Breast epithelium (tissue), 4 donors: Measurements from ENCODE around the gene CASKIN2. TPM values are rescaled to one million over a fixed set of nuclear protein-coding genes. Genes with fewer than 3 reads are reported as not detected.
"Not testable (repeated sequence)": the region's sequence is repeated elsewhere in the genome, so short reads cannot be mapped to it uniquely, and the experiment has no call there.

ENCODE experiments used
- DNase-seq, 2 donors: peaks; one replicate each; pipeline ENCODE4 v3.0.0-alpha.2; 2019; ENCODE audit warnings: low spot score in 2 of 2
- H3K27ac ChIP-seq, 2 donors: fragments of 200-600 bp; sonication (generic) in 1 of 2; one replicate each; pipeline ENCODE4 v1.5.1; 2016 to 2019; ENCODE audit warnings: mild to moderate bottlenecking in 1 of 2
- H3K27me3 ChIP-seq, 2 donors: fragments of 200-600 bp; sonication (generic) in 1 of 2; one replicate each; pipeline versions ENCODE4 v1.5.1 to v1.6.0; 2017 to 2019; ENCODE audit warnings: control low read depth in 1 of 2, mild to moderate bottlenecking in 1 of 2
- H3K36me3 ChIP-seq: fragments of 200-600 bp; one replicate; pipeline ENCODE4 v1.5.1; 2019
- H3K4me1 ChIP-seq, 2 donors: fragments of 200-600 bp; sonication (generic); one replicate each; pipeline ENCODE4 v1.5.1; 2016 to 2019; ENCODE audit warnings: control low read depth in 1 of 2
- H3K4me3 ChIP-seq, 3 donors: fragments of 200-600 bp; sonication (generic); 1 replicate in 2 of 3; 2 replicates in 1 of 3; pipeline ENCODE4 v1.5.1; 2016 to 2019; ENCODE audit warnings: mild to moderate bottlenecking in 3 of 3, moderate library complexity in 2 of 3
- H3K9me3 ChIP-seq, 2 donors: fragments of 200-600 bp; sonication (generic) in 1 of 2; one replicate each; pipeline ENCODE4 v1.5.1; 2016 to 2019; ENCODE audit warnings: control low read depth in 1 of 2
- POLR2A ChIP-seq: fragments of 450-650 bp; IDR thresholded peaks from one replicate; pipeline ENCODE4 v1.6.1; 2016; ENCODE audit warnings: antibody characterized with exemption, mild to moderate bottlenecking, moderate library complexity
- POLR2AphosphoS5 ChIP-seq, 3 donors: sonication (generic); formaldehyde crosslinking; IDR thresholded peaks; one replicate each; pipeline ENCODE4 v1.6.1; 2017; ENCODE audit warnings: antibody characterized with exemption in 3 of 3
- intact Hi-C: fragments of 100-400 bp; cut with DNase I; formaldehyde crosslinking; loops from one replicate; pipeline ENCODE4 v1.15.1; 2023; ENCODE audit warnings: low total_unique reads
- total RNA-seq, 3 donors: library from RNA; depleted of rRNA; stranded (reverse); fragments of >200 nt; gene quantifications; one replicate each; pipeline ENCODE4 v1.1.0, GENCODE V29; 2016
- TF ChIP-seq, protein P1 (sequence below), 3 donors: fragments of 450-650 bp; IDR thresholded peaks; one replicate each; pipeline ENCODE4 v1.5.1; 2016 to 2017; ENCODE audit warnings: antibody characterized with exemption in 3 of 3, mild to moderate bottlenecking in 3 of 3, moderate library complexity in 3 of 3

The CASKIN2 gene
- total RNA-seq, 3 donors from 2014 or later, result 10.0 to 23.3 (median 14.6) TPM

DNA sequence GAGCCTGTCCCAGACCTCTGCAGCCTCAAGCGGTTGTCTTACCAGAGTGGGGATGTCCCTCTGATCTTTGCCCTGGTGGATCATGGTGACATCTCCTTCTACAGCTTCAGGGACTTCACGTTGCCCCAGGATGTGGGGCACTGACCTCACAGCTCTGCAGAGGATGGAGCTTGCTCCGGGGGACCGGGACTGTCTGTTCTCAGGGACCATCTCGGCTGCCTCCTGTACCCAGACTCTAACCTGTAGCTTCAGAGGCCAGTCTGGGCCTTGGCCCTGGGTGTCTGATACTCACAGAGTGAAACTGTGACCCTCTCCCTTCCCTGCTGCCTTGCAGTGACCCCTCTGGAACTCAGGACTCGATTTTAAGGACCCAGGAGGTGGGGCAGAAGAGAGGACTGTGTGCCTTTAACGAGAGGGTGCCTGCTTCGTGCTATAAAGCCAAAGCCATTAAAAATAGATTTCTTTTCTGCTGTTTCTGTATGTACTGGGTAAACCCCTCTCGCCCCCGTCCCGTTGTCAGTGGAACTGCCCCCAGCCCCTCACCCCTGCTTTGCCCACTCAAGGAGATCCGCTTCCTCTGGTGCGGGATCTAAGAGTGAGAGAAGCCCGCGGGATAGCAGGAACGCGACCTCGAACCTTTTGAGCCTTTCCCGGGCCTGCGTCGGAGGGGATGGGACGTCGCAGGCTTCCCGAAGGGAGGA is 9.1 kb upstream of the CASKIN2 start:
- H3K9me3 ChIP-seq, result no peaks in the 10 kb centered on the region
- no peaks in the 10 kb centered on the region for H3K27me3 ChIP-seq
- H3K4me1 ChIP-seq, result no peaks in the 10 kb centered on the region
- peak overlapping the region; percentile 63 to 71 (median 70) for H3K4me3 ChIP-seq
- H3K27ac ChIP-seq, result peak overlapping the region; percentile 73 to 80
- intact Hi-C loops, result loop anchor here (10.0 kb wide), 1 partner anchor 100 kb away; no protein-coding TSS in a partner anchor
- DNase-seq, result no peak
- TF ChIP-seq, protein P1, sequence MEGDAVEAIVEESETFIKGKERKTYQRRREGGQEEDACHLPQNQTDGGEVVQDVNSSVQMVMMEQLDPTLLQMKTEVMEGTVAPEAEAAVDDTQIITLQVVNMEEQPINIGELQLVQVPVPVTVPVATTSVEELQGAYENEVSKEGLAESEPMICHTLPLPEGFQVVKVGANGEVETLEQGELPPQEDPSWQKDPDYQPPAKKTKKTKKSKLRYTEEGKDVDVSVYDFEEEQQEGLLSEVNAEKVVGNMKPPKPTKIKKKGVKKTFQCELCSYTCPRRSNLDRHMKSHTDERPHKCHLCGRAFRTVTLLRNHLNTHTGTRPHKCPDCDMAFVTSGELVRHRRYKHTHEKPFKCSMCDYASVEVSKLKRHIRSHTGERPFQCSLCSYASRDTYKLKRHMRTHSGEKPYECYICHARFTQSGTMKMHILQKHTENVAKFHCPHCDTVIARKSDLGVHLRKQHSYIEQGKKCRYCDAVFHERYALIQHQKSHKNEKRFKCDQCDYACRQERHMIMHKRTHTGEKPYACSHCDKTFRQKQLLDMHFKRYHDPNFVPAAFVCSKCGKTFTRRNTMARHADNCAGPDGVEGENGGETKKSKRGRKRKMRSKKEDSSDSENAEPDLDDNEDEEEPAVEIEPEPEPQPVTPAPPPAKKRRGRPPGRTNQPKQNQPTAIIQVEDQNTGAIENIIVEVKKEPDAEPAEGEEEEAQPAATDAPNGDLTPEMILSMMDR (IDR thresholded peaks at IDR 0.05), result no peak
- no peak for TF ChIP-seq POLR2AphosphoS5 (IDR thresholded peaks at IDR 0.05)
- no peak for TF ChIP-seq POLR2A
- H3K36me3 ChIP-seq, result no peaks in the 10 kb centered on the region

DNA sequence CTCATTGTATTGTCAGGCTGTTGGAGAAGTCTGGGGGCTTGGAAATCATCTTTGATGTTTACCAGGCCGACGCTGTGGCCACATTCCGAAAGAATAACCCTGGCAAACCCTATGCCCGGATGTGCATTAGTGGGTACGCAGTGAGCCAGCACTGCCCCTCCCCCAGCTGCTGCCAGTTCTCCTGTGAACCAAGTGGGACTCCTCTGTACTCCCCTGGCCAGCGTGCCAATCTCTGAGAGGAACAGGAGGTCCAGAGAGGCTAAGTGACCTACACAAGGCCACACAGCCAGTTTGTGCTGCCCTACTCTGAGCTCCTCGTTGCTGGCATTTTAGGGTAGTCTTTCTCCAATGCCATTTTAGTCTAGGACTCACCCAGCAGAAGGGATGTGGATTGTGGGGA is 8.3 kb upstream of the CASKIN2 start:
- Histone ChIP-seq H3K9me3 (no peaks in the 10 kb centered on the region), H3K36me3 (no peaks in the 10 kb centered on the region), H3K27ac (no peak overlapping the region), H3K4me3 (no peak overlapping the region), H3K27me3 (no peaks in the 10 kb centered on the region), H3K4me1 (no peaks in the 10 kb centered on the region)
- no peak for TF ChIP-seq POLR2AphosphoS5 (IDR thresholded peaks at IDR 0.05)
- no peak for TF ChIP-seq POLR2A
- TF ChIP-seq, protein P1 (IDR thresholded peaks at IDR 0.05), result no peak
- no peak for DNase-seq
- intact Hi-C loops, result loop anchor here (10.0 kb wide), 1 partner anchor 99 kb away; no protein-coding TSS in a partner anchor

DNA sequence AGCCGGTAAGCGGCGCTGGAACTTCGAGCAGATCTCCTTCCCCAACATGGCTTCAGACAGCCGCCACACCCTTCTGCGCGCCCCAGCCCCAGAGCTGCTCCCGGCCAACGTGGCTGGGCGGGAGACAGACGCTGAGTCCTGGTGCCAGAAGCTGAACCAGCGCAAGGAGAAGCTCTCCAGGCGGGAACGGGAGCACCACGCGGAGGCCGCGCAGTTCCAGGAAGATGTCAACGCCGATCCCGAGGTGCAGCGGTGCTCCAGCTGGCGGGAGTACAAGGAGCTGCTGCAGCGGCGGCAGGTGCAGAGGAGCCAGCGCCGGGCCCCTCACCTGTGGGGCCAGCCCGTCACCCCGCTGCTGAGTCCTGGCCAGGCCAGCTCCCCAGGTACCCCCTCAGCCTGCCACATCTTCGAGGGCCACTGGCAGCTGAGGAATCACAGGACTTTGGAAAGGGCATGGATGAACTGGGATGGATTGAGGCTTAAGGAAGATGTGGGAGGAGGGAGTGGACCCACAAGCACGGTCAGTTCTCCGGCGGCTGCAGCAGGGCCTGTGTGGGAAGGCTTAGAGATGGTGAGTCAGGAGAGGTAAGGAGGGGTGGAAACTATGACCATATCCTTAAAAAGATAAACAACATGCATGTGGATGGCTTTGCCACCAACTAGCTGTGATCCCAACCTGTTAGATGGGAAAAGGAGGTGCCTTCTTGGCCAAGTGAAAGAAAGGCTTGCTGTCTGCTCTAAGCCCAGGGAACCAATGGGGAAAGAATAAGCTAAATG is 6.8 kb upstream of the CASKIN2 start:
- intact Hi-C loops, result loop anchor here (10.0 kb wide), 1 partner anchor 97 kb away; no protein-coding TSS in a partner anchor
- Histone ChIP-seq H3K4me3 (no peak overlapping the region), H3K36me3 (no peaks in the 10 kb centered on the region), H3K27ac (no peak overlapping the region), H3K27me3 (no peaks in the 10 kb centered on the region), H3K9me3 (no peaks in the 10 kb centered on the region), H3K4me1 (peaks cover 4 to 6% of the 10 kb centered on the region in 2 donors)
- DNase-seq, result no peak
- no peak for TF ChIP-seq POLR2A
- TF ChIP-seq, protein P1 (IDR thresholded peaks at IDR 0.05), result no peak
- no peak for TF ChIP-seq POLR2AphosphoS5 (IDR thresholded peaks at IDR 0.05)

DNA sequence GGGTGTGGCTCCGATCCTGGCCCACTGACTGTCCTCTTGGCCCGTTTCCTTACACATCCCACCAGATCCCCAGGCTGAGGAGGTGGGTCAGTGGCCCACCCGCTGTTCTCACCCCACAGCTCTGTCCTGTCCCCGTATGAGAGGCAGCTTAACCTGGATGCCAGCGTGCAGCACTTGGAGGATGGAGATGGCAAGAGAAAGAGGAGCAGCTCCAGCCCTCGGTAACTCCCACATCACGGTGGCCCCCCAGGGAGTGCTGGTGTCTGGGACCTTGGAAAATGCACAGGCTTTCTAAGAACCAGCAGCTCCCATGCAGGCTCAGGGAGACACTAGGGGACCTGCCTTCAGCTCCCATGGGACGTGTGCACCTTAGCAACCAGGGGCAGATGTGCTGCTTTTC is 6.0 kb upstream of the CASKIN2 start:
- no peaks in the 10 kb centered on the region for H3K36me3 ChIP-seq
- peaks cover 4 to 6% of the 10 kb centered on the region in 2 donors for H3K4me1 ChIP-seq
- H3K27ac ChIP-seq, result no peak overlapping the region
- intact Hi-C loops, result loop anchor here (10.0 kb wide), 1 partner anchor 96 kb away; no protein-coding TSS in a partner anchor
- no peak overlapping the region for H3K4me3 ChIP-seq
- no peak for DNase-seq
- H3K27me3 ChIP-seq, result no peaks in the 10 kb centered on the region
- no peak for TF ChIP-seq POLR2AphosphoS5 (IDR thresholded peaks at IDR 0.05)
- no peak for TF ChIP-seq POLR2A
- TF ChIP-seq, protein P1 (IDR thresholded peaks at IDR 0.05), result no peak
- no peaks in the 10 kb centered on the region for H3K9me3 ChIP-seq

DNA sequence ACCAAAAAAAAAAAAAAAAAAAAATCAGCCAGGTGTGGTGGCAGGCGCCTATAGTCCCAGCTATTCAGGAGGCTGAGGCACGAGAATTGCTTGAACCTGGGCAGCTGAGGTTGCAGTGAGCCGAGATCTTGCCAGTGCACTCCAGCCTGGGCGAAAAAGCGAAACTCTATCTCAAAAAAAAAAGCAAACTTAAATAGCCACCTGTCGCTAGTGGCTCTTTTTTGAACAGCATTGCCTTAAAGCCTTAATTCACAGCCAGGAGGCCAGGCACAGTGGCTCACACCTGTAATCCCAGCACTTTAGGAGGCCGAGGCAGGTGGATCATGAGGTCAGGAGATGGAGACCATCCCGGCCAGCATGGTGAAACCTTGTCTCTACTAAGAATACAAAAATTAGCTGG is 5.1 kb upstream of the CASKIN2 start:
- H3K27me3 ChIP-seq, H3K4me3 ChIP-seq, H3K27ac ChIP-seq, DNase-seq, H3K36me3 ChIP-seq, H3K9me3 ChIP-seq, H3K4me1 ChIP-seq: not testable (repeated sequence)
- intact Hi-C loops, result loop anchor here (10.0 kb wide), 1 partner anchor 96 kb away; no protein-coding TSS in a partner anchor
